HG03045 (cell line): ENCODE data around the gene EMX1.

Source experiments
- ATAC-seq: cut with Tn5 transposase; IDR thresholded peaks from one replicate; pipeline ENCODE4 v1.9.1; 2021; ENCODE audit warnings: mild to moderate bottlenecking, moderate library complexity; ENCODE audit not compliant: unreplicated experiment

Gene EMX1

GRCh38 chr2:72924353-72925240 is 7.3 kb downstream of the EMX1 start:
- ATAC-seq: no peak

- ATAC-seq: no peak
Observed at GRCh38 chr2:72925328-72925943, 8.1 kb downstream of the EMX1 start.

GRCh38 chr2:72926368-72926767 is 9.0 kb downstream of the EMX1 start:
- ATAC-seq: no peak

GRCh38 chr2:72926811-72927465 is 9.6 kb downstream of the EMX1 start:
- no peak for ATAC-seq

- no peak for ATAC-seq
Observed at GRCh38 chr2:72927619-72928550, 10.6 kb downstream of the EMX1 start.

GRCh38 chr2:72929010-72929409 is 11.7 kb downstream of the EMX1 start:
- no peak for ATAC-seq

- ATAC-seq: no peak
Observed at GRCh38 chr2:72931280-72931910, 14.1 kb downstream of the EMX1 start.

- no peak for ATAC-seq
Observed at GRCh38 chr2:72932045-72932740, 14.9 kb downstream of the EMX1 start.

- ATAC-seq: no peak
Observed at GRCh38 chr2:72932805-72933204, 15.5 kb downstream of the EMX1 start.

- ATAC-seq: no peak
Observed at GRCh38 chr2:72933207-72933606, 15.9 kb downstream of the EMX1 start.

- ATAC-seq: no peak
Observed at GRCh38 chr2:72933646-72934151, 16.4 kb downstream of the EMX1 start.

GRCh38 chr2:72934683-72935610 is 17.6 kb downstream of the EMX1 start:
- no peak for ATAC-seq

- no peak for ATAC-seq
Observed at GRCh38 chr2:72935611-72935957, 18.3 kb downstream of the EMX1 start.

GRCh38 chr2:72936660-72937355 is 19.5 kb downstream of the EMX1 start:
- ATAC-seq: no peak

- no peak for ATAC-seq
Observed at GRCh38 chr2:72937356-72937669, 20.0 kb downstream of the EMX1 start.

GRCh38 chr2:72938455-72938854 is 21.1 kb downstream of the EMX1 start:
- no peak for ATAC-seq

- no peak for ATAC-seq
Observed at GRCh38 chr2:72940361-72940760, 23.0 kb downstream of the EMX1 start.

- ATAC-seq: no peak
Observed at GRCh38 chr2:72940786-72941185, 23.5 kb downstream of the EMX1 start.
